Embryonic facial prominence (tissue), 1 donor: Measurements from ENCODE around the gene CAPS2.

Experiments
- DNase-seq: peaks from one replicate; pipeline ENCODE4 v3.0.0-alpha.2; 2016; ENCODE audit errors: extremely low spot score

The CAPS2 gene

GRCh38 chr12:75305412-75306332 is 24.5 kb downstream of the CAPS2 start:
- no peak for DNase-seq

DNA sequence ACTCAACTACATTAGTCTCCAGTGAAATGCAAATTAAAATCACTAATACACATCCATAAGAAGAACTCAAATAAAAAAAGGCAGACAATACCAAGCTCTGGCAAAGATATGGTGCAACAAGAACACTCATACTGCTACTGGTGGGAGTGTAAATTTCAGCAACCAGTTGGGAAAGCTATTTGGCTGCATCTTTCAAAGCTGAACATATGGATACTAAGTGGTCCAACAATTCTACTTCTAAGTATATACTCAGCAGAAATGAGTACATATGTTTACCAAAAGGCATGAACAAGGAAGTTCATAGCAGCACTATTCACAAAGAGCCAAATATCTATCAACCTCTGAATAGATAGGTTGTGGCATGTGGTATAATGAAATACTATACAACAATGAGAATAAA is 27.3 kb downstream of the CAPS2 start:
- no peak for DNase-seq

DNA sequence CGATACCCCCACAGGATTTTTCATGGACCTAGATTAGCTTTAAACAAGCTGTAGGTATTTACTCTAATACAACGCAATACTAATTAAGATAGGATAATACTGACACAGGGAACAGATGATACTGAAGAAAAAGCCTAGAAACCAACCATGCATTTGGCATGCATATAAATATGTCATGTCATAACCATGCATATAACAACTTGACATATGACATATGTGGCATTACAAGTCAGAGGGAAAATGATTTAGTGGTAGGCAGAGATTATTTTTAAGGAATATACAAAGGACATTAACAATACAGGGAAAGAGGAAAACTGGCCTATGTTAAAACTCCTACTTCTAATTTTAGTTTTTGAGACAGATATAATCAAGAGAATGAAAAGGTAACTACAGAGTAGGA is 27.9 kb downstream of the CAPS2 start:
- DNase-seq, result no peak

GRCh38 chr12:75294797-75295196 is 35.3 kb downstream of the CAPS2 start:
- DNase-seq, result no peak

DNA sequence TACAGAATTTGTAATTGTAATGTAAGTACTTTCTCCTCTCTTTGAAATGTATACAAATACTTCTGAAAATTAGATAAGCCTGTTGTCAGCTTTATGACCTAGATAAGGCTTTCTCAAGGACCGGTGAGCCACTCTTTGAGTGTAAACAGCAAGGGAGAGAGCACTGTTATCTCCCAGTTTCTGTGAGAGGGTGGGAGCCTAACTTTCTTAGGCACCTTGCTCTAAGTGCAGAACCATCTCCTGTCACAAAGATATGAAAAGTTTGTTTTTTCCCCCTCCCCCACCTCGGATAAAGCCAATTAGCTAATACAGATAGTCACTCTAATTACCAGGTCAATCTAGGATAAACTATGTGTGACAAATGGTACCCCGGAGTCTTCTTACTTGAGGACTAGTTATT is 35.8 kb downstream of the CAPS2 start:
- DNase-seq, result no peak

- DNase-seq, result no peak
Measured at GRCh38 chr12:75291014-75291413, 39.1 kb downstream of the CAPS2 start.

GRCh38 chr12:75289753-75290152 is 40.4 kb downstream of the CAPS2 start:
- DNase-seq, result no peak

GRCh38 chr12:75288860-75289259 is 41.3 kb downstream of the CAPS2 start:
- DNase-seq, result no peak

GRCh38 chr12:75275702-75276101 is 54.4 kb downstream of the CAPS2 start:
- no peak for DNase-seq

- DNase-seq, result no peak
Measured at GRCh38 chr12:75271576-75271975, 58.5 kb downstream of the CAPS2 start.

DNA sequence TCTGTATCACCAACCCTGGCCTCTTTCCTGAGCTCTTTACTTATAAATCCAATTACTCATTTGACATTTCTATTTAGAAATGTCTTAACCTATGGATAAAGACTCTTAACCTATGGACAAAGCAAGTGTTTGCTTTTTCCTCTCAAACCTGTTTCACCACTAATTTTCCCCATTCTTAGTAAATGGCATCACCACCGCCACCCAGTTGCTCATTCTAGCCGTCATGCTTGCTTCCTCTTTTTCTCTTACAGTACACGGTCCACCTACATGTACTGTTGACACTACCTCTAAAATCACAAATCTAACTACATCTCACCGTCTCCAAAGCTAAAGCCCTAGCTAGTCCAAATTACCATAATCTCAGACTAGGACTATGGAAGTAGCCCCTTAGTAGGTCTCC is 60.0 kb downstream of the CAPS2 start:
- DNase-seq, result no peak

DNA sequence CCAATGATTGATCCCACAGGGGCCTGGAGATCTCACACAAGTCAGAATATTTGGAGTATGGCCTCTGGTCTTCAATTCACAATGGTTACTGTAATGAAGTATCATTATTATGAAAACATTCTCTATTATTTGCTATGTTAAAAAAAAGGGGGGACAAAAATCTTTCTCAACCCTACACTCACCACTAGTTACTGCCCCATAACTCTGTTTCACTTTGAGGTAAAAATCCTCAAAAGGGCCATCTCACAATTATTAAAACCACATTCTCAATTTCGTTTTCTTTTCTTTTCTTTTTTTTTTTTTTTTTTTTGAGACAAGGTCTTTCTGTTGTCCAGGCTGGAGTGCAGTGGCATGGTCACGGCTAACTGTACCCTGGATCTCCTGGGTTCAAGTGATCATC is 60.9 kb downstream of the CAPS2 start:
- no peak for DNase-seq

- DNase-seq, result no peak
Measured at GRCh38 chr12:75260316-75260715, 69.8 kb downstream of the CAPS2 start.

- no peak for DNase-seq
Measured at GRCh38 chr12:75259143-75259542, 71.0 kb downstream of the CAPS2 start.

DNA sequence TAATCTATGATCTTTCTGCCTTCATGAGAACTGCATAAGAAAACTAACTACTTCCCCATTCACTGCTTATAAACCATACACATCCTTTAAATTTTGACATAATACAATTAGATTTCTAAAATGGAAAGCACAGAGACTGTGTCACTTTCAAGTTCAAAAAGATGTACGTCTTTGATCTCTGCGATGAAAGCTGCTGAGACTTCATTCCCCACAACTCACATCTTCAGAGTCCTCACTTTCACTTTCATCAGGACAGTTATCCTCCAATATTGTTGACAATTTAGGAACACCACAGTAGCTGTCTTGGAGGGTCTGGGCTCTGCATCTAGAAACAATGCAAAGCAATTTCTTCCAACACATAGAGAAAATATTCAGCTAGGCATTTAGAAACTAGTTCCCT is 72.6 kb downstream of the CAPS2 start:
- no peak for DNase-seq

DNA sequence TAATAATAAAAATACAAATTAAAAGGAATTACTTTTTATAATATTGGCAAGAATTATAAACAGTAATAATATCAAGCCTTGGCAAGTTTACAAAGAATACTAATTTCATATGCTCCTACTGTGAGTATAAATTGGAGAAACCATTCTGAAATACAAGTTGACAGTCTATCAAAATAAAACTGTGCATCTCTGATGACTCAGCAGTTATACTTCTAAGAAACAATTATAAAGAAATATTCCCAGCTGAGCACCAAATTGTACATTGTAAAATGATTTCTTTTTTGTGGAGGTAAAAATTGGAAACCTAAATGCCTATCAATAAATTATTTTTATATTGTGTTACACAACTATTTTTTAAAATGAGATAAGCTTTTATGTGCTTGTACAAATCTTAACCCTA is 85.0 kb downstream of the CAPS2 start:
- no peak for DNase-seq

DNA sequence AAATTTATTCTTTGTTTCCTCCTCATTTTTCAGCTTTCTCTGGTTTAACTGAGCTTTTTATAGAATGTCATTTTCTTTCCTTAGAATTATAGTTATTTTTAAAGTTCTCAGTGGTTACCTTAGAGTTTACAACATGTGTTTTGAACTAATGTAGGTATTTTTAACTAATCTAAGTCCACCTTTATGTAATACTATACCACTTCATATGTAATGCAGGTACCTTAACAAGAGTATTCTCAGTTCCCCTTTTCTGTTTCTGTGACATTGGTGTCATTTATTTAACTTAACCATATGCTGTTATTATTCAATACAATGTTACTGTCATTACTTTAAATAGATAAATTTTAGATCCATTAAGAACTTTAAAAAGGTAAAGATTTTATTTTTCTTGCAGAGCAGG is 90.1 kb downstream of the CAPS2 start:
- no peak for DNase-seq

DNA sequence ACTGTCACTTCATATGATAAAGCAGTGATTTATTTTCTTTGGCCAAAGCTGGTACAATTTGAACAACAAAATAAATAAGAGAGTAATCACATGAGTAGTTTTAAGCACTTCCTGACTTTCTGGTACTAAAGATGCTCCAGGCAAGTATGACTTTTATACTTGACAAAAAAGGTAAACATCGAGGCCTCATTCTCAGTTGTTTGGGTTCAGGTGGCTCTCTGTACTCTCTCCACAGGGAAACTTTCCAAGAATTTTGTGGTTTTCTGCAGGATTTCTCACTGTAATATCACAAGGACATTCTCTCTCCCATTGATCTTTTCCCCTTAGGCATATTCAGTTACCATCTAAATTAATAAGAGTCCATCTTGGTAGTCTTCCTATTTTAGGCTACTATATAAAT is 93.9 kb downstream of the CAPS2 start:
- no peak for DNase-seq

- DNase-seq, result no peak
Measured at GRCh38 chr12:75227132-75227531, 103.0 kb downstream of the CAPS2 start.
